AG09309 (cell line): ENCODE data around the gene PPP1R9A.

Source experiments
- DNase-seq: peaks from one replicate; pipeline ENCODE4 v3.0.0-alpha.2; 2010; ENCODE audit warnings: low read depth
- H3K4me3 ChIP-seq: 2 replicates; pipeline ENCODE4 v1.5.1; 2011; ENCODE audit warnings: mild to moderate bottlenecking, low read depth, low read length, moderate library complexity; ENCODE audit not compliant: control insufficient read depth
- CTCF ChIP-seq: IDR thresholded peaks from 2 replicates; pipeline ENCODE4 v1.5.1; 2011; ENCODE audit warnings: mild to moderate bottlenecking, low read depth, low read length, inconsistent platforms; ENCODE audit not compliant: insufficient read depth, control insufficient read depth; ENCODE audit errors: missing control alignments

The PPP1R9A gene

GRCh38 chr7:95297041-95297440 lies 389.6 kb downstream of the PPP1R9A start:
- no peak overlapping the region for H3K4me3 ChIP-seq
- TF ChIP-seq CTCF, result no peak
- DNase-seq, result no peak

- no peak for TF ChIP-seq CTCF
- H3K4me3 ChIP-seq, result no peak overlapping the region
- DNase-seq, result no peak
These were observed 390.7 kb downstream of the PPP1R9A start for GRCh38 chr7:95298091-95298490.

- no peak for TF ChIP-seq CTCF
- DNase-seq, result no peak
- no peak overlapping the region for H3K4me3 ChIP-seq
These were observed 395.9 kb downstream of the PPP1R9A start for GRCh38 chr7:95303013-95303905.

GRCh38 chr7:95304990-95305389 lies 397.6 kb downstream of the PPP1R9A start:
- no peak overlapping the region for H3K4me3 ChIP-seq
- no peak for TF ChIP-seq CTCF
- no peak for DNase-seq

- DNase-seq, result no peak
- no peak for TF ChIP-seq CTCF
- H3K4me3 ChIP-seq, result no peak overlapping the region
These were observed 402.6 kb downstream of the PPP1R9A start for GRCh38 chr7:95309951-95310350.

- DNase-seq, result no peak
- H3K4me3 ChIP-seq, result no peak overlapping the region
- no peak for TF ChIP-seq CTCF
These were observed 404.0 kb downstream of the PPP1R9A start for GRCh38 chr7:95311389-95311788.

- no peak for DNase-seq
- TF ChIP-seq CTCF, result no peak
These were observed 405.2 kb downstream of the PPP1R9A start for GRCh38 chr7:95312561-95312960.

More at GRCh38 chr7:95312561-95312960, 405.2 kb downstream of the PPP1R9A start:
- no peak overlapping the region for H3K4me3 ChIP-seq
